H1 (cell line): ENCODE data around the gene RAD51B. TPM values are rescaled to one million over a fixed set of nuclear protein-coding genes. Genes with fewer than 3 reads are reported as not detected.

ENCODE experiments used
- CTCF ChIA-PET: fragments of 300-600 bp; sonication (Branson Sonifier 250); formaldehyde crosslinking; loops from one replicate; lab custom pipeline; 2021; ENCODE audit not compliant: partially characterized antibody; lab: Charles Lee
- POLR2A ChIA-PET: fragments of 300-600 bp; sonication (Branson Sonifier 250); formaldehyde crosslinking; loops from one replicate; lab custom pipeline; 2021; ENCODE audit warnings: inconsistent platforms; ENCODE audit not compliant: partially characterized antibody; lab: Charles Lee
- DNase-seq, 2 experiments: peaks; one replicate each; pipeline versions ENCODE4 v3.0.0 to v3.0.0-alpha.2; 2010 to 2022; ENCODE audit warnings: low spot score in 2 of 2, low read depth in 1 of 2, mixed read lengths in 1 of 2
- FAIRE-seq: peaks from 2 replicates; lab custom pipeline; 2011; peaks lifted over from hg19 to GRCh38; lab: Jason Lieb, UNC
- H2AFZ ChIP-seq: 2 replicates; pipeline ENCODE4 v1.8.1; 2012; ENCODE audit warnings: low read length, inconsistent platforms
- H2AK5ac ChIP-seq: 2 replicates; pipeline ENCODE4 v1.6.1; 2013; ENCODE audit warnings: low read depth, low read length
- H2BK120ac ChIP-seq: replicated peaks from 2 replicates; pipeline ENCODE3; 2013; ENCODE audit warnings: low read depth, low read length, inconsistent platforms
- H2BK12ac ChIP-seq: 2 replicates; pipeline ENCODE4 v1.6.1; 2013; ENCODE audit warnings: low read depth, low read length
- H2BK15ac ChIP-seq: 2 replicates; pipeline ENCODE4 v1.6.1; 2013; ENCODE audit warnings: low read length
- H2BK20ac ChIP-seq: 2 replicates; pipeline ENCODE4 v1.6.1; 2013; ENCODE audit warnings: low read length
- H2BK5ac ChIP-seq: 2 replicates; pipeline ENCODE4 v1.6.1; 2013; ENCODE audit warnings: low read depth, low read length
- H3K14ac ChIP-seq: 2 replicates; pipeline ENCODE4 v1.6.1; 2013; ENCODE audit warnings: inconsistent platforms; ENCODE audit not compliant: insufficient read length
- H3K18ac ChIP-seq: 2 replicates; pipeline ENCODE4 v1.6.1; 2013; ENCODE audit warnings: low read length; ENCODE audit errors: extremely low read depth
- H3K23ac ChIP-seq: 2 replicates; pipeline ENCODE4 v1.6.1; 2013; ENCODE audit warnings: inconsistent platforms; ENCODE audit not compliant: insufficient read length
- H3K23me2 ChIP-seq: 2 replicates; pipeline ENCODE4 v1.6.1; 2013; ENCODE audit warnings: low read depth, low read length
- H3K27ac ChIP-seq: 2 replicates; pipeline ENCODE4 v1.6.1; 2011; ENCODE audit warnings: low read depth, low read length, inconsistent platforms
- H3K27me3 ChIP-seq, 4 experiments: replicated peaks in 1 of 4; 1 replicate in 1 of 4; 2 replicates in 3 of 4; pipeline versions ENCODE4 v1.6.1 to v1.8.1; 2011 to 2013; ENCODE audit warnings: low read length in 3 of 4, mild to moderate bottlenecking in 3 of 4, inconsistent platforms in 2 of 4, mixed read lengths in 2 of 4, moderate library complexity in 1 of 4; ENCODE audit not compliant: control insufficient read depth in 3 of 4, insufficient read depth in 3 of 4; ENCODE audit errors: extremely low read depth in 1 of 4
- H3K36me3 ChIP-seq, 4 experiments: 2 replicates each; pipeline versions ENCODE4 v1.6.1 to v1.8.1; 2011 to 2013; ENCODE audit warnings: mild to moderate bottlenecking in 4 of 4, low read length in 3 of 4, moderate library complexity in 2 of 4, control low read depth in 1 of 4, inconsistent platforms in 1 of 4; ENCODE audit not compliant: insufficient read depth in 4 of 4, control insufficient read depth in 2 of 4
- H3K4ac ChIP-seq: replicated peaks from 2 replicates; pipeline ENCODE3; 2013; ENCODE audit warnings: low read length, low read depth, mixed read lengths, inconsistent platforms; ENCODE audit not compliant: insufficient read length
- H3K4me1 ChIP-seq, 4 experiments: replicated peaks in 1 of 4; 1 replicate in 1 of 4; 2 replicates in 3 of 4; pipeline versions ENCODE4 v1.6.1 to v1.8.1; 2011 to 2013; ENCODE audit warnings: low read length in 3 of 4, inconsistent platforms in 2 of 4, mixed read lengths in 1 of 4; ENCODE audit not compliant: insufficient read depth in 4 of 4, control insufficient read depth in 3 of 4
- H3K4me2 ChIP-seq, 2 experiments: 2 replicates each; pipeline versions ENCODE4 v1.6.1 to v1.8.1; 2011 to 2013; ENCODE audit warnings: low read depth in 2 of 2, low read length in 2 of 2, control low read depth in 1 of 2, inconsistent platforms in 1 of 2, mild to moderate bottlenecking in 1 of 2; ENCODE audit not compliant: insufficient read depth in 1 of 2
- H3K4me3 ChIP-seq, 4 experiments: fragments of 200-600, 300-600 bp in 1 of 4; sonication (generic), shearing (Covaris generic), sonication (Bioruptor Twin) in 1 of 4; 2 replicates each; pipeline versions ENCODE4 v1.5.1 to v1.8.1; 2011 to 2016; ENCODE audit warnings: low read length in 4 of 4, low read depth in 3 of 4, control low read depth in 2 of 4, inconsistent platforms in 2 of 4, mild to moderate bottlenecking in 2 of 4, mixed read lengths in 1 of 4, moderate library complexity in 1 of 4; ENCODE audit not compliant: insufficient read depth in 2 of 4; ENCODE audit errors: extremely low read depth in 1 of 4
- H3K56ac ChIP-seq: replicated peaks from 2 replicates; pipeline ENCODE3; 2013; ENCODE audit warnings: low read depth, mild to moderate bottlenecking, mixed read lengths, low read length, inconsistent platforms; ENCODE audit not compliant: insufficient read length
- H3K79me1 ChIP-seq: 2 replicates; pipeline ENCODE4 v1.6.1; 2013; ENCODE audit warnings: low read depth, low read length, control low read depth
- H3K79me2 ChIP-seq, 2 experiments: 2 replicates each; pipeline versions ENCODE4 v1.6.1 to v1.8.1; 2012 to 2013; ENCODE audit warnings: low read length in 2 of 2, mild to moderate bottlenecking in 2 of 2, inconsistent platforms in 1 of 2; ENCODE audit not compliant: insufficient read depth in 2 of 2, control insufficient read depth in 1 of 2
- H3K9ac ChIP-seq, 4 experiments: replicated peaks in 1 of 4; 1 replicate in 1 of 4; 2 replicates in 3 of 4; pipeline versions ENCODE4 v1.6.1 to v1.8.1; 2011 to 2013; ENCODE audit warnings: low read depth in 3 of 4, low read length in 3 of 4, control low read depth in 2 of 4, mild to moderate bottlenecking in 2 of 4, moderate library complexity in 2 of 4, inconsistent platforms in 1 of 4; ENCODE audit errors: extremely low read depth in 1 of 4
- H3K9me3 ChIP-seq, 2 experiments: 2 replicates each; pipeline versions ENCODE4 v1.6.1 to v1.8.1; 2012 to 2013; ENCODE audit warnings: mild to moderate bottlenecking in 2 of 2, moderate library complexity in 2 of 2, control low read depth in 1 of 2, inconsistent platforms in 1 of 2, low read depth in 1 of 2, low read length in 1 of 2, mixed read lengths in 1 of 2; ENCODE audit not compliant: insufficient read depth in 2 of 2
- H4K20me1 ChIP-seq, 2 experiments: replicated peaks in 1 of 2; 2 replicates each; pipeline versions ENCODE3 to v1.8.1; 2011 to 2013; ENCODE audit warnings: inconsistent platforms in 2 of 2, low read length in 2 of 2, mild to moderate bottlenecking in 1 of 2; ENCODE audit not compliant: insufficient read depth in 2 of 2, control insufficient read depth in 1 of 2
- H4K5ac ChIP-seq: 2 replicates; pipeline ENCODE4 v1.6.1; 2013; ENCODE audit warnings: low read length, low read depth, mixed read lengths, inconsistent platforms; ENCODE audit not compliant: insufficient read length
- H4K8ac ChIP-seq: 2 replicates; pipeline ENCODE4 v1.8.0; 2013; ENCODE audit warnings: mild to moderate bottlenecking, moderate library complexity, low read length, inconsistent platforms; ENCODE audit not compliant: insufficient read depth; ENCODE audit errors: extremely low read depth
- H4K91ac ChIP-seq: replicated peaks from 2 replicates; pipeline ENCODE3; 2013; ENCODE audit warnings: low read length, mixed read lengths, inconsistent platforms; ENCODE audit not compliant: insufficient read length
- HDAC2 ChIP-seq, 2 experiments: fragments of 300-600 bp in 1 of 2; sonication (generic) in 1 of 2; IDR thresholded peaks; 2 replicates each; pipeline ENCODE4 v1.6.1; 2011 to 2012; ENCODE audit warnings: low read depth in 2 of 2, low read length in 2 of 2, mild to moderate bottlenecking in 2 of 2, moderate library complexity in 2 of 2, borderline replicate concordance in 1 of 2, inconsistent platforms in 1 of 2
- RAD21 ChIP-seq, 2 experiments: IDR thresholded peaks in 1 of 2; conservative IDR thresholded peaks in 1 of 2; 2 replicates each; pipeline ENCODE4 v1.6.1; 2011; ENCODE audit warnings: low read depth in 2 of 2, low read length in 2 of 2, improper control_type of control experiment in 1 of 2, inconsistent platforms in 1 of 2, mild to moderate bottlenecking in 1 of 2, moderate library complexity in 1 of 2
- SIX5 ChIP-seq: IDR thresholded peaks from 2 replicates; pipeline ENCODE4 v1.6.1; 2011; ENCODE audit warnings: mild to moderate bottlenecking, low read depth, low read length
- SP4 ChIP-seq: IDR thresholded peaks from 2 replicates; pipeline ENCODE4 v1.6.1; 2012; ENCODE audit warnings: low read length, inconsistent platforms
- TAF7 ChIP-seq: optimal IDR thresholded peaks from 2 replicates; pipeline ENCODE3; 2011; ENCODE audit warnings: low read depth, mild to moderate bottlenecking, inconsistent platforms, low read length, moderate library complexity, borderline replicate concordance
- WGBS, 2 experiments: shearing (Covaris generic) in 1 of 2; methylation state at CpG; one replicate each; pipeline versions ENCODE4 v1.1.6 to v1.1.7; 2013 to 2015; ENCODE audit warnings: low lambda C conversion rate in 2 of 2, mixed read lengths in 2 of 2, inconsistent platforms in 1 of 2, low coverage in 1 of 2, missing lambda C conversion rate in 1 of 2; ENCODE audit not compliant: insufficient replicate concordance in 2 of 2, insufficient coverage in 1 of 2, insufficient read length in 1 of 2; ENCODE audit errors: extremely low coverage in 1 of 2, missing lambda C conversion rate in 1 of 2; 5-methylcytosine and 5-hydroxymethylcytosine counted together
- polyA plus RNA-seq, 7 experiments: library from polyadenylated mRNA; depleted of rRNA in 3 of 7; stranded (reverse) in 5 of 7; unstranded in 2 of 7; fragments of >200 nt in 5 of 7; fragments of 200-250 nt in 2 of 7; gene quantifications; 1 replicate in 5 of 7; 2 replicates in 1 of 7; 4 replicates in 1 of 7; pipeline versions ENCODE4 v1.2.1 to v1.2.3, GENCODE V29; 2011 to 2013; ENCODE audit warnings: missing spikeins in 2 of 7, mixed read lengths in 2 of 7
- total RNA-seq: library from RNA; stranded (reverse); fragmentation: NEBNext Ultra II Directional; extraction: Animal tissue kit (Norgen Biotek cat#: 25700); gene quantifications from 2 replicates; pipeline ENCODE4 v1.2.1, GENCODE V29; 2021
- TF ChIP-seq, protein P1 (sequence below), 3 experiments: IDR thresholded peaks; 1 replicate in 2 of 3; 2 replicates in 1 of 3; pipeline versions ENCODE4 v1.5.1 to v1.6.1; 2011; ENCODE audit warnings: low read length in 3 of 3, mild to moderate bottlenecking in 3 of 3, inconsistent platforms in 2 of 3, low read depth in 1 of 3, moderate library complexity in 1 of 3; ENCODE audit not compliant: insufficient read depth in 1 of 3; ENCODE audit errors: control extremely low read depth in 1 of 3
- TF ChIP-seq, protein P2 (sequence below): IDR thresholded peaks from 2 replicates; pipeline ENCODE4 v1.6.1; 2012; ENCODE audit warnings: inconsistent platforms

RAD51B gene
- total and polyA plus RNA-seq, 2 of the 8 experiments (the other 6 are each of a cell fraction or from before 2014, with no cell fraction given), result 3.9 to 14.9 TPM

DNA sequence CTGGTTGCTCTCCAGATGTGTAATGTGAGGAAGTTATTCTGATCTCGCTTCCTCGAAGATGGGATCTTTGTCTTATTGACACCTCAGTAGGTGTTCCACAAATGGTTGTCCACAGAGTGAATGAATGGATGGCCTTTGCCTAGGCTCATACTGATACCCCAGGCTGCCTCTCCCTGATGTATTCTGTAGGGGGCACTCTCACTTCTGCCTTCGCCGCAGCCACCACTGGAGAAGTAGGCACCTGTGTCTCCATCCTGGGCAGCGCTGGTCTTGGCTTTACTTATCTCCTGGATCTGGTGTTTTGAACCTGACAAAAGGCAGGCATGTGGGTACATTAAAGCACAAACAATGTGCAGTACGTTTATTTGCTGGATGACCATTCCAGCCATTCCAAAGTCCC lies 891.2 kb downstream of the RAD51B start:
- H3K4ac ChIP-seq, result no peak overlapping the region
- H3K9ac ChIP-seq, result no peak overlapping the region
- FAIRE-seq, result no peak
- no peak overlapping the region for H2BK120ac ChIP-seq
- no peak overlapping the region for H3K4me3 ChIP-seq
- no peak overlapping the region for H3K23ac ChIP-seq
- no peak overlapping the region for H2BK15ac ChIP-seq
- no peak overlapping the region for H3K4me2 ChIP-seq
- no peaks in the 10 kb centered on the region for H3K9me3 ChIP-seq
- no peaks in the 10 kb centered on the region for H3K23me2 ChIP-seq
- H2BK12ac ChIP-seq, result no peak overlapping the region
- no peak overlapping the region for H4K5ac ChIP-seq
- TF ChIP-seq SIX5 (no peak), RAD21 (IDR thresholded peaks at IDR 0.05 in 1 of 2, conservative IDR thresholded peaks at IDR 0.05 in 1 of 2; ENCODE audit: low read depth in 2 of 2, low read length in 2 of 2) (peak; percentile 45 to 59), TAF7 (no peak), HDAC2 (IDR thresholded peaks at IDR 0.05; ENCODE audit: borderline replicate concordance in 1 of 2, low read depth in 2 of 2, low read length in 2 of 2) (no peak), SP4 (no peak)
- TF ChIP-seq, protein P1, sequence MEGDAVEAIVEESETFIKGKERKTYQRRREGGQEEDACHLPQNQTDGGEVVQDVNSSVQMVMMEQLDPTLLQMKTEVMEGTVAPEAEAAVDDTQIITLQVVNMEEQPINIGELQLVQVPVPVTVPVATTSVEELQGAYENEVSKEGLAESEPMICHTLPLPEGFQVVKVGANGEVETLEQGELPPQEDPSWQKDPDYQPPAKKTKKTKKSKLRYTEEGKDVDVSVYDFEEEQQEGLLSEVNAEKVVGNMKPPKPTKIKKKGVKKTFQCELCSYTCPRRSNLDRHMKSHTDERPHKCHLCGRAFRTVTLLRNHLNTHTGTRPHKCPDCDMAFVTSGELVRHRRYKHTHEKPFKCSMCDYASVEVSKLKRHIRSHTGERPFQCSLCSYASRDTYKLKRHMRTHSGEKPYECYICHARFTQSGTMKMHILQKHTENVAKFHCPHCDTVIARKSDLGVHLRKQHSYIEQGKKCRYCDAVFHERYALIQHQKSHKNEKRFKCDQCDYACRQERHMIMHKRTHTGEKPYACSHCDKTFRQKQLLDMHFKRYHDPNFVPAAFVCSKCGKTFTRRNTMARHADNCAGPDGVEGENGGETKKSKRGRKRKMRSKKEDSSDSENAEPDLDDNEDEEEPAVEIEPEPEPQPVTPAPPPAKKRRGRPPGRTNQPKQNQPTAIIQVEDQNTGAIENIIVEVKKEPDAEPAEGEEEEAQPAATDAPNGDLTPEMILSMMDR (IDR thresholded peaks at IDR 0.05; ENCODE audit: control extremely low read depth in 1 of 3, insufficient read depth in 1 of 3, low read depth in 1 of 3, low read length in 3 of 3), result peak; percentile 35 to 42 (median 38)
- TF ChIP-seq, protein P2, sequence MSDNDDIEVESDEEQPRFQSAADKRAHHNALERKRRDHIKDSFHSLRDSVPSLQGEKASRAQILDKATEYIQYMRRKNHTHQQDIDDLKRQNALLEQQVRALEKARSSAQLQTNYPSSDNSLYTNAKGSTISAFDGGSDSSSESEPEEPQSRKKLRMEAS, result no peak
- no peak overlapping the region for H3K14ac ChIP-seq
- no peaks in the 10 kb centered on the region for H3K79me2 ChIP-seq
- H2AK5ac ChIP-seq, result no peak overlapping the region
- H2BK5ac ChIP-seq, result no peak overlapping the region
- no peak overlapping the region for H4K8ac ChIP-seq
- H3K27me3 ChIP-seq, result no peaks in the 10 kb centered on the region; a peak in 1 of 7 replicates
- CTCF ChIA-PET, result interaction anchor here (0.9 to 1.6 kb wide), 8 partner anchors 8 to 114 kb away, joined by 3 to 4 read pairs (median 3); no protein-coding TSS in a partner anchor
- no peak overlapping the region for H4K91ac ChIP-seq
- no peaks in the 10 kb centered on the region for H3K79me1 ChIP-seq
- H4K20me1 ChIP-seq, result no peaks in the 10 kb centered on the region
- 91% methylated on average over 6 of the region's 6 CpGs; no CpG with 5 or more reads in 1 of the 2 experiments for WGBS, 2 experiments
- H3K36me3 ChIP-seq, result no peaks in the 10 kb centered on the region
- H3K56ac ChIP-seq, result no peak overlapping the region
- no peak overlapping the region for H2AFZ ChIP-seq
- H3K18ac ChIP-seq, result no peak overlapping the region
- no peak for DNase-seq
- H2BK20ac ChIP-seq, result no peak overlapping the region
- no peaks in the 10 kb centered on the region for H3K4me1 ChIP-seq
- POLR2A ChIA-PET, result interaction anchor here (1.4 kb wide), 1 partner anchor 79 kb away, joined by 5 read pairs; no protein-coding TSS in a partner anchor
- no peak overlapping the region for H3K27ac ChIP-seq
